ENCODE measurements around the gene LTA4H.
"Not testable (repeated sequence)": the region's sequence is repeated elsewhere in the genome, so short reads cannot be mapped to it uniquely, and the experiment has no call there.

The LTA4H gene

GRCh38 chr12:95990136-95990535 is 45.3 kb downstream of the LTA4H start:
- no peak for DNase-seq (ENCODE audit: low spot score)

- no peak for DNase-seq (ENCODE audit: low spot score)
These were observed 45.8 kb downstream of the LTA4H start for GRCh38 chr12:95989504-95990123.

GRCh38 chr12:95988506-95989275 is 46.7 kb downstream of the LTA4H start:
- DNase-seq (ENCODE audit: low spot score): no peak

- DNase-seq (ENCODE audit: low spot score): no peak
These were observed 48.5 kb downstream of the LTA4H start for GRCh38 chr12:95986635-95987570.

GRCh38 chr12:95984682-95985081 is 50.7 kb downstream of the LTA4H start:
- no peak for DNase-seq (ENCODE audit: low spot score)

GRCh38 chr12:95982602-95983001 is 52.8 kb downstream of the LTA4H start:
- DNase-seq (ENCODE audit: low spot score): no peak

- DNase-seq (ENCODE audit: low spot score): no peak
These were observed 55.0 kb downstream of the LTA4H start for GRCh38 chr12:95980437-95980836.

- DNase-seq (ENCODE audit: low spot score): no peak
These were observed 56.6 kb downstream of the LTA4H start for GRCh38 chr12:95978774-95979173.

GRCh38 chr12:95978351-95978750 is 57.0 kb downstream of the LTA4H start:
- no peak for DNase-seq (ENCODE audit: low spot score)

- DNase-seq (ENCODE audit: low spot score): no peak
These were observed 57.6 kb downstream of the LTA4H start for GRCh38 chr12:95977764-95978305.

GRCh38 chr12:95976416-95976832 is 59.0 kb downstream of the LTA4H start:
- DNase-seq (ENCODE audit: low spot score): no peak

- no peak for DNase-seq (ENCODE audit: low spot score)
These were observed 59.9 kb downstream of the LTA4H start for GRCh38 chr12:95975491-95975890.

- no peak for DNase-seq (ENCODE audit: low spot score)
These were observed 61.0 kb downstream of the LTA4H start for GRCh38 chr12:95974358-95974757.

- DNase-seq (ENCODE audit: low spot score): no peak
These were observed 62.4 kb downstream of the LTA4H start for GRCh38 chr12:95972832-95973456.

- DNase-seq (ENCODE audit: low spot score): no peak
These were observed 64.5 kb downstream of the LTA4H start for GRCh38 chr12:95970905-95971304.

- not testable (repeated sequence) for DNase-seq (ENCODE audit: low spot score)
These were observed 66.3 kb downstream of the LTA4H start for GRCh38 chr12:95969116-95969515.

- DNase-seq (ENCODE audit: low spot score): no peak
These were observed 68.1 kb downstream of the LTA4H start for GRCh38 chr12:95967301-95967700.

- DNase-seq (ENCODE audit: low spot score): no peak
These were observed 69.0 kb downstream of the LTA4H start for GRCh38 chr12:95966287-95966870.

- DNase-seq (ENCODE audit: low spot score): no peak
These were observed 72.3 kb downstream of the LTA4H start for GRCh38 chr12:95963096-95963495.

- no peak for DNase-seq (ENCODE audit: low spot score)
These were observed 73.2 kb downstream of the LTA4H start for GRCh38 chr12:95962222-95962621.

GRCh38 chr12:95960241-95960640 is 75.1 kb downstream of the LTA4H start:
- DNase-seq (ENCODE audit: low spot score): no peak

All from CD4-positive, alpha-beta T cell treated with Interleukin-15 for 4 hours (primary cell).